ENCODE measurements around the gene PRKG1.

GRCh38 chr10:51198170-51198569, 123.9 kb downstream of the PRKG1 start:
- TF ChIP-seq CTCF (IDR thresholded peaks at IDR 0.05): no peak
- TF ChIP-seq POLR2A (IDR thresholded peaks at IDR 0.05): no peak

Measured in Peyer's patch (tissue), 4 donors.